IPS-11a (cell line): ENCODE data around the gene FAS.

Experiments
- H3K4me3 ChIP-seq: one replicate; pipeline ENCODE4 v1.5.1; 2013; ENCODE audit warnings: low read depth, low read length, control low read depth

The FAS gene

GRCh38 chr10:89032141-89032891, 41.7 kb downstream of the FAS start:
- H3K4me3 ChIP-seq: no peak overlapping the region

GRCh38 chr10:89035461-89035860, 44.9 kb downstream of the FAS start:
- no peak overlapping the region for H3K4me3 ChIP-seq

- no peak overlapping the region for H3K4me3 ChIP-seq
Observed at GRCh38 chr10:89037096-89037495, 46.5 kb downstream of the FAS start.

GRCh38 chr10:89042562-89042961, 52.0 kb downstream of the FAS start:
- H3K4me3 ChIP-seq: no peak overlapping the region

- H3K4me3 ChIP-seq: no peak overlapping the region
Observed at GRCh38 chr10:89043052-89043451, 52.5 kb downstream of the FAS start.

GRCh38 chr10:89047397-89047796, 56.8 kb downstream of the FAS start:
- no peak overlapping the region for H3K4me3 ChIP-seq

GRCh38 chr10:89051593-89051992, 61.0 kb downstream of the FAS start:
- H3K4me3 ChIP-seq: no peak overlapping the region

- H3K4me3 ChIP-seq: no peak overlapping the region
Observed at GRCh38 chr10:89053555-89053954, 63.0 kb downstream of the FAS start.

- H3K4me3 ChIP-seq: no peak overlapping the region
Observed at GRCh38 chr10:89055159-89055558, 64.6 kb downstream of the FAS start.

- H3K4me3 ChIP-seq: no peak overlapping the region
Observed at GRCh38 chr10:89062861-89063260, 72.3 kb downstream of the FAS start.

GRCh38 chr10:89063465-89063864, 72.9 kb downstream of the FAS start:
- H3K4me3 ChIP-seq: no peak overlapping the region

- H3K4me3 ChIP-seq: no peak overlapping the region
Observed at GRCh38 chr10:89064748-89065147, 74.2 kb downstream of the FAS start.
